ENCODE measurements around the gene STOX1.

GRCh38 chr10:68792115-68792514 lies 35.2 kb upstream of the STOX1 start:
- TF ChIP-seq NONO (IDR thresholded peaks at IDR 0.05) (no peak), NONO (CRISPR knock-in tag; conservative IDR thresholded peaks at IDR 0.05) (no peak), POLR2A (IDR thresholded peaks at IDR 0.05; ENCODE audit: insufficient read depth in 1 of 2, low read depth in 2 of 2, low read length in 2 of 2) (no peak), TEF (CRISPR knock-in tag; IDR thresholded peaks at IDR 0.05) (no peak), IRF1 (CRISPR knock-in tag; IDR thresholded peaks at IDR 0.05; ENCODE audit: low read depth) (no peak), FIP1L1 (IDR thresholded peaks at IDR 0.05; ENCODE audit: borderline replicate concordance, insufficient read depth, low read depth, low read length) (no peak), ZNF672 (CRISPR knock-in tag; IDR thresholded peaks at IDR 0.05) (no peak), CENPT (CRISPR knock-in tag; IDR thresholded peaks at IDR 0.05; ENCODE audit: low read depth) (no peak), ZFP90 (CRISPR knock-in tag; IDR thresholded peaks at IDR 0.05; ENCODE audit: borderline replicate concordance) (no peak), TAF1 (CRISPR knock-in tag; IDR thresholded peaks at IDR 0.05) (no peak)
